PC-3 (cell line): ENCODE data around the gene ASB5. TPM values are rescaled to one million over a fixed set of nuclear protein-coding genes. Genes with fewer than 3 reads are reported as not detected.

Source experiments
- ATAC-seq: fragments of 200-7000 bp; cut with Tn5 transposase; 2 replicates; pipeline ENCODE4 v1.9.1; 2020; ENCODE audit warnings: mild to moderate bottlenecking, moderate library complexity
- Bru-seq: library from RNA; stranded (reverse); fragments of 400-500 nt; gene quantifications from one replicate; lab custom pipeline; 2021; lab: Mats Ljungman, UMichigan
- BruChase-seq, 2 experiments: library from RNA; stranded (reverse); fragments of 400-500 nt; gene quantifications; one replicate each; lab custom pipeline; 2021; lab: Mats Ljungman, UMichigan
- BruUV-seq: library from RNA; stranded (reverse); fragments of 400-500 nt; replicated peaks from 2 replicates; lab custom pipeline; 2021; lab: Mats Ljungman, UMichigan
- CTCF ChIA-PET: fragments of 300-600 bp; sonication (Branson Sonifier 250); formaldehyde crosslinking; loops from one replicate; lab custom pipeline; 2022; ENCODE audit warnings: antibody characterized with exemption; lab: Charles Lee
- POLR2A ChIA-PET: fragments of 300-600 bp; sonication (Branson Sonifier 250); formaldehyde crosslinking; loops from one replicate; lab custom pipeline; 2022; ENCODE audit warnings: antibody characterized with exemption; ENCODE audit not compliant: unreplicated experiment; lab: Charles Lee
- DNase-seq: peaks from one replicate; pipeline ENCODE4 v3.0.0-alpha.2; 2015
- H2AFZ ChIP-seq: fragments of 300-600 bp; sonication (generic); 2 replicates; pipeline ENCODE4 v1.6.0; 2016; ENCODE audit warnings: antibody characterized with exemption, low read length
- H3F3A ChIP-seq: fragments of 300-600 bp; sonication (generic); one replicate; pipeline ENCODE4 v1.6.0; 2017; ENCODE audit warnings: antibody characterized with exemption, low read length, control low read depth, mild to moderate bottlenecking; ENCODE audit not compliant: unreplicated experiment
- H3K27ac ChIP-seq: fragments of 300-600 bp; sonication (generic); 2 replicates; pipeline ENCODE4 v1.5.1; 2016; ENCODE audit warnings: mild to moderate bottlenecking, low read length
- H3K27me3 ChIP-seq: fragments of 300-600 bp; sonication (generic); 2 replicates; pipeline ENCODE4 v1.6.1; 2016; ENCODE audit warnings: low read length, mixed read lengths
- H3K36me3 ChIP-seq: fragments of 300-600 bp; sonication (generic); 2 replicates; pipeline ENCODE4 v1.6.1; 2016; ENCODE audit warnings: low read depth, mixed run types, low read length, mixed read lengths
- H3K4me1 ChIP-seq: fragments of 300-600 bp; sonication (generic); 2 replicates; pipeline ENCODE4 v1.5.1; 2016; ENCODE audit warnings: low read length; ENCODE audit not compliant: insufficient read depth
- H3K4me2 ChIP-seq: fragments of 300-600 bp; sonication (generic); 2 replicates; pipeline ENCODE4 v1.6.0; 2016; ENCODE audit warnings: low read length
- H3K4me3 ChIP-seq: fragments of 300-600 bp; sonication (generic); 2 replicates; pipeline ENCODE4 v1.5.1; 2016; ENCODE audit warnings: mild to moderate bottlenecking, low read length, mixed read lengths
- H3K79me2 ChIP-seq: fragments of 300-600 bp; sonication (generic); 2 replicates; pipeline ENCODE4 v1.6.1; 2017; ENCODE audit warnings: low read length, mixed read lengths
- H3K9ac ChIP-seq: fragments of 300-600 bp; sonication (generic); 2 replicates; pipeline ENCODE4 v1.6.0; 2016; ENCODE audit warnings: mild to moderate bottlenecking, low read length
- H3K9me2 ChIP-seq: fragments of 300-600 bp; sonication (generic); replicated peaks from 2 replicates; pipeline ENCODE4 v1.6.1; 2016; ENCODE audit warnings: mixed run types, low read length, mixed read lengths
- H3K9me3 ChIP-seq: fragments of 300-600 bp; sonication (generic); 2 replicates; pipeline ENCODE4 v1.6.1; 2016; ENCODE audit warnings: low read length, mixed read lengths
- H4K20me1 ChIP-seq: fragments of 300-600 bp; sonication (generic); 2 replicates; pipeline ENCODE4 v1.6.1; 2016; ENCODE audit warnings: low read length, mixed read lengths
- CTCF ChIP-seq: fragments of 300-600 bp; sonication (generic); conservative IDR thresholded peaks from 2 replicates; pipeline ENCODE4 v1.5.1; 2017; ENCODE audit warnings: antibody characterized with exemption, low read depth, mild to moderate bottlenecking, low read length
- EZH2 ChIP-seq: fragments of 300-600 bp; sonication (generic); IDR thresholded peaks from one replicate; pipeline ENCODE4 v1.6.1; 2017; ENCODE audit warnings: antibody characterized with exemption, mild to moderate bottlenecking, low read length; ENCODE audit not compliant: unreplicated experiment
- EZH2phosphoT487 ChIP-seq: fragments of 300-600 bp; sonication (generic); IDR thresholded peaks from 2 replicates; pipeline ENCODE4 v1.6.1; 2018; ENCODE audit warnings: mild to moderate bottlenecking, antibody characterized with exemption, low read length, borderline replicate concordance
- intact Hi-C: fragments of 100-400 bp; cut with micrococcal nuclease; formaldehyde crosslinking; loops from 2 replicates; pipeline ENCODE4 v1.9.0; 2023
- long read RNA-seq: library from polyadenylated mRNA; unstranded; transcript quantifications from one replicate; pipeline ENCODE4 v2.0.0, GENCODE V29; 2021; ENCODE audit not compliant: unreplicated experiment
- total RNA-seq: library from RNA; depleted of rRNA; stranded (reverse); fragments of >200 nt; gene quantifications from 2 replicates; pipeline ENCODE4 v1.2.3, GENCODE V29; 2014; rRNA removed

ASB5 gene, protein sequence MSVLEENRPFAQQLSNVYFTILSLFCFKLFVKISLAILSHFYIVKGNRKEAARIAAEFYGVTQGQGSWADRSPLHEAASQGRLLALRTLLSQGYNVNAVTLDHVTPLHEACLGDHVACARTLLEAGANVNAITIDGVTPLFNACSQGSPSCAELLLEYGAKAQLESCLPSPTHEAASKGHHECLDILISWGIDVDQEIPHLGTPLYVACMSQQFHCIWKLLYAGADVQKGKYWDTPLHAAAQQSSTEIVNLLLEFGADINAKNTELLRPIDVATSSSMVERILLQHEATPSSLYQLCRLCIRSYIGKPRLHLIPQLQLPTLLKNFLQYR
- total RNA-seq (not detected in 2 replicates), Bru-seq, nascent RNA (percentile 8 among the genes with signal in this experiment), BruChase-seq, experiment 1, labeled RNA remaining after a 6-hour chase (percentile 16 among the genes with signal in this experiment), BruChase-seq, experiment 2, labeled RNA remaining after a 2-hour chase (percentile 21 among the genes with signal in this experiment)
- long read RNA-seq, result 0 reads

- TF ChIP-seq CTCF (no peak), EZH2phosphoT487 (no peak), EZH2 (no peak)
- BruUV-seq, result no TSS peak
- CTCF ChIA-PET, result no interaction called here
- no peaks in the 10 kb centered on the region for H3K36me3 ChIP-seq
- H3K79me2 ChIP-seq, result no peaks in the 10 kb centered on the region
- no peaks in the 10 kb centered on the region for H4K20me1 ChIP-seq
- ATAC-seq, result no peak
- DNase-seq, result no peak
- H3K27me3 ChIP-seq, result no peaks in the 10 kb centered on the region
- H3K4me1 ChIP-seq, result peaks cover 34% of the 10 kb centered on the region
- no peaks in the 10 kb centered on the region for H3K9me3 ChIP-seq
- H2AFZ ChIP-seq, result no peak within 1 kb of the TSS
- no peaks in the 10 kb centered on the region for H3F3A ChIP-seq
- intact Hi-C loops, result no loop called here
- no peak within 1 kb of the TSS for H3K4me2 ChIP-seq
- no peaks in the 10 kb centered on the region for H3K9me2 ChIP-seq
- no peak within 1 kb of the TSS for H3K4me3 ChIP-seq
- peak within 1 kb of the TSS; percentile 49 for H3K27ac ChIP-seq
- POLR2A ChIA-PET, result no interaction called here
- no peak within 1 kb of the TSS for H3K9ac ChIP-seq
Measured at GRCh38 chr4:176268963-176269362, at the start of gene ASB5. Gene ASB5 (minus strand): TSS chr4:176269222. CDS start chr4:176269108, 114 bp downstream.

DNA sequence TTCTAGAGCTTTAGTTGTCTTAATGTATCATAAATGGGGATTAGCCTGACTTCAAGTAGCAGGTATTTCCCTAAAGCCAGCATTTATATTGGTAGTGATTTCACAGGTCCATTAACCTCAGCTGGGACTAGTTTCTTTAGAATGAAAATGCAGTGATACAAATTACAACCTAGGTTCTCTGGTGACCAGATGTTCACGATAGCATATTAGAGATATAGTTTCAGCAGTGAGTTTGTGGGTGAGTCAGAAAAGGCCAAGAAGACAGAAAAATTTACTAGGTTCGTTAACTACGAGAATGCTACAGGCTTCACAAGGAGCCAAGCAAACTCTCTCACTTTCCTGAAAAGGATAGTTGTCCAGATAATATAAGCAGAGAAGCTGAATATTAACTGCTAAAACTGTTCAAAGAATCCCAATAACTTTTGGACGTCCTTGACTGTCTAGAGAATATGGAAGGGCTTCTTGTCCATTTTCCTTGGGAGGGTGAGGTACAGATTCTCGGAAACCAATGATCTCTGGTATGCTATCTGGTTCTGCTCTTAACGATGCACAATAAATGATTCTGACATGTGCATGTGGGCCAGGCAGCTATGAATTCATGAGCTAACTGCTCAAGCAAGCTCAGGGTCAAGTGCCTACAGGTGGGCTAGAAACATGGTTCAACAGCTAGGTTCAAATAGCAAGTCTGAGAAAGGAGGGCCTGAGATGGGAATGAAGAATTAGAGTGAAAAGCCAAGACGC is 44.7 kb upstream of the ASB5 start:
- CTCF ChIA-PET, result no interaction called here
- TF ChIP-seq EZH2 (no peak), CTCF (no peak)

More for the DNA sequence above, 44.7 kb upstream of the ASB5 start:
- Histone ChIP-seq H3K4me3 (no peak overlapping the region), H3K9ac (no peak overlapping the region), H3F3A (no peaks in the 10 kb centered on the region), H3K4me1 (peaks cover 5% of the 10 kb centered on the region; the same call in 1 of the 2 replicates), H3K9me3 (no peaks in the 10 kb centered on the region), H3K27me3 (no peaks in the 10 kb centered on the region), H3K9me2 (no peaks in the 10 kb centered on the region), H3K36me3 (no peaks in the 10 kb centered on the region), H3K4me2 (no peak overlapping the region), H2AFZ (no peak overlapping the region), H3K79me2 (no peaks in the 10 kb centered on the region), H4K20me1 (no peaks in the 10 kb centered on the region), H3K27ac (no peak overlapping the region)
- DNase-seq (no peak), ATAC-seq (no peak)
- intact Hi-C loops, result no loop called here
- POLR2A ChIA-PET, result interaction anchor here (0.7 kb wide), 1 partner anchor 9 kb away, joined by 6 read pairs; no protein-coding TSS in a partner anchor
- no TSS peak for BruUV-seq
